GM18511 (cell line): ENCODE data around the gene KCNQ1OT1.

Experiments used
- ATAC-seq: cut with Tn5 transposase; IDR thresholded peaks from one replicate; pipeline ENCODE4 v1.9.1; 2021; ENCODE audit warnings: mild to moderate bottlenecking, moderate library complexity; ENCODE audit not compliant: unreplicated experiment

The KCNQ1OT1 gene

DNA sequence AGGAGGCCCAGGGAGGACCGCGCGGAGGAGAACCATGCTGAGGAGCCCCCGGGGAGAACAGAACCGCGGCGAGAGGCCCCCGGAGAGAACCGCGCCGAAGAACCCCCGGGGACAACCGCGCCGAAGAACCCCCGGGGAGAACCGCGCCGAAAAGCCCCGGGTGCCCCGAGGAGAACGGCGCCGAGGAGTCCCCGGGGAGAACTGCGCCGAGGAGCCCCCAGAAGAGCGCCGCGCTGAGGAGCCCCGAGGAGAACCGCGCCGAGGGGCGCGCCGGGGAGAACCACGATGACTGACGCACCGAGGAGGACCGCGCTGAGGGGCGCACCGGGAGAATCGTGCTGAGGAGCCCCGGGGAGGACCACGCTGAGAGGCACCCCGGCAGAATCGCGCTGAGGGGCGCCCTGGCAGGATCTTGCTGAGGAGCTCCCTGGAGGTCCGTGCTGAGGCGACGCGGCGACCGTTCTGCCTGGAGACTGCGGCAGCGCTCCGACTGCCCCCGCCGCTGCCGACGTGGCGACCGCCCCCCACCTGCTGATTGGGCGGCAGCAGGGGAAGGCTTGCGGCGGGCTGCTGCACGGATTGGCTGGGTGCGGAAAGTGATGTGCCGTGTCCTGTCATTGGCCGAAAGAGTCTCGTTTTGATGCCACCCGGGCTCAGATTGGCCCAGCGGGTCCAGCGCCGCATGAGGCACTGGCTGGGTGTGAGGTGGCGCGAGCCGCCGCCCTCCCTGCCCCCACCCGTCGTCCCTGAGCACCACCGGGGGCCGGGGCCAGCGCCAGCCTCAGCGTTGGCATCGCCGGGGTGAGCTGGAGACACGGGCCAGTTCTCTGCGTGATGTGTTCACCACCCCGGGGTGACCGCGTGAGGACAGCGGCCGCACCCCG lies at the start of gene KCNQ1OT1:
Gene KCNQ1OT1 (minus strand): TSS at position 464 of the 884 bp plus-strand sequence.
- ATAC-seq: peak; percentile 87

DNA sequence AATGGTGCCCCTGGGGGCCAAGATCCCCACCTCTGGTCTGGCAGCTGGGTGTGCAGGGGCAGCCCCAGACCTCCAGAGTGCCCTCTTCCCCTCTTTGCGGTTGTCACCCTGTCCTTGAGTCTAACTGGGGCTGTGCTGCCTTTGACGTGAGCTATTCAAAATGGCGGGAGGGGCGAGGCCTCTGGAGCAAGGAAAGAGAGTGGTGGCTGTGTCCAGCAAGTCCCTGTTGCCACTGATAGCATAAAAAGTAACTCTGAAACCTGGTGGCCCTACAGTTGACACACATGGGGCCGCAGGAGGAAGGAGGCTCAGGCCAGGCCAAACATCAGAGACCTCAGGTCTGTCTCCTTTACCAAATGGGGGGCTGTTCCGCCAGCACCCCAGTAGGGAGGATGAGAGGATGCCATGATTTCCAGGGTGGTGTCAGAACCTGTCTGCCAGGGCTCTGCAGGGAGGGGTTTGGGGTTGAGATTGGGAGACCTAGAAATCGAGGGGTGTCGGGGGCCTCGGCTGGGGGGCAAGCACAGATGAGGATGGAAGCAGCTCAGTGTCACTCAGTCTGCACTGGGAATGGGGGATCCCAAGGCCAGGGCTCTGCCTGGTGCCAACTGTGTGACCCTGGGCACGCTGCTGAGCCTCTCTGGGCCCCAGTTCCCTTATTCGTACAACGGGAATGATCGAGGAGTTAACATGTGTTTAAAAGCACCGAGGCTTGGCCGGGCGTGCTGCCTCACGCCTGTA lies 49.2 kb upstream of the KCNQ1OT1 start:
- ATAC-seq: no peak

DNA sequence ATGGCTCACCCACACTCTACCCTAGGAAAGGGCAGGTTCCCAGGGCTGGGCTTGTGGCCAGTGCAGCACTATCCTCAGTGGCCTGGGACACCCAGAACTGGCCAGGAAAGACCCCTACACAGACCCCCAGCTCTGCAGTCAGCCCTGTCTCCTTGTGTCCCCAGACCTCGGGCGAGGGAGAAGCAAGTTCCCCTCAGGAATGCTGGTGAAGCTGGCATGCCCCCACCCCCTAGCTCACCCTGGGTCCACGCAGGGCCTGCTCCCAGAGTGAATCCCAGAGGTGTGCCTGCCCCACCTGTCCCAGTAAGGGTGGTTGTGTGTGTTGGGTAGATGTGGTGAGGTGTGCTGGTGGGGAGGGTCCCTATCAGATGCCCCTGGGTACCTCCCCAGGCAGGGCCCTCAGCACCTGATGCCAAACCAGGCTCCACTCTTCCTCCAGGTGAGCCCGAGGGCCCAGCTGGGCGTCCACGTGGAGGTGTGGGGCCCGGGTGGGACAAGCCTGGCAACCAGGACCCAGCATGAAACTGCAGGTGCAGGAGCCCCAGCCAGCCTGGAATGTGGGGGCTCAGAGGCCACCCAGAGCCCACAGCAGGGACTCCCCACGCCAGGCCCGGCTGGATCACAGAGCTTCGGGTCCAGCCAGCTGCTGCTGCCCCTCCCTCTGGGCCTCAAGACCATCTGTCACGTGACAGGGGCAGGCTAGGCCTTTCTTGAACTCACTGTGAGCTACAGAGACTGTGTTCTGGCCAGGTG lies 48.4 kb upstream of the KCNQ1OT1 start:
- ATAC-seq: no peak

DNA sequence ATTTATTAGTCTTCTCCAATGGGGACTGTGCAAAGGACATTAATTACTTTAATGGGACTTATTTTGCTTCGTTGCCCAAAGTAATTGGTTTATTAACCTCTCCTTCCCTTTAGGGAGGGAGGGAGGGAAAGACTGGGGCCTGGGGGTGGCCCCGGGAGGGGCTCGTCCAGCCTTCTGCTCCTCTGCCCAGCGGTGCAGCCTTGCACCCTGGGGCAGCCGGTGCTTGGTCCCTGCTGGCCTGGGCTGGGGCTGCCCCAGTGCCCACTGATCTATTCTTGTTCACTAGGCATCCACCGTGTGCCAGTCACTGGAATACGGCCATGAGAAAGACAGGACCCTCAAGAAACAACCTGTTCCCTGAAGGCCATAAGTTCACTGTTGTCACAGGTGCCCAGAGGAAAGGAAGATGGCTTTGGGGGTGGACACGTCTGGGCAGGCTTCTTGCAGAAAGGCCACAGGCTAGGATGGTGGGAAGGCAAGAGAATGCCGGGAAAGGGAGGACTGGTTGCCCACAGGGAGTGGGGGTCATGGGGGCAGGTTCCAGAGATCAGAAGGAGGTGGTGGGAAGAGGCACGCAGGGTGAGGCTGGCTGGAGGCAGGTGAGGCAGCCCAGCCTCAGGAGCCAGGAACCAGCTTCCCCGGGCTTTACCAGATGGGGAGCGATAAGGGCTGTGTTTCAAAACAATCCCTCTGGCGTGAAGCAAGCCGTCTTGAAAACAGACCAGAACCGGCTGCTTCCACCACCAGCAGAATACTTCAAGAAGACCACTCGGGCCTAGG lies 47.6 kb upstream of the KCNQ1OT1 start:
- ATAC-seq: no peak

DNA sequence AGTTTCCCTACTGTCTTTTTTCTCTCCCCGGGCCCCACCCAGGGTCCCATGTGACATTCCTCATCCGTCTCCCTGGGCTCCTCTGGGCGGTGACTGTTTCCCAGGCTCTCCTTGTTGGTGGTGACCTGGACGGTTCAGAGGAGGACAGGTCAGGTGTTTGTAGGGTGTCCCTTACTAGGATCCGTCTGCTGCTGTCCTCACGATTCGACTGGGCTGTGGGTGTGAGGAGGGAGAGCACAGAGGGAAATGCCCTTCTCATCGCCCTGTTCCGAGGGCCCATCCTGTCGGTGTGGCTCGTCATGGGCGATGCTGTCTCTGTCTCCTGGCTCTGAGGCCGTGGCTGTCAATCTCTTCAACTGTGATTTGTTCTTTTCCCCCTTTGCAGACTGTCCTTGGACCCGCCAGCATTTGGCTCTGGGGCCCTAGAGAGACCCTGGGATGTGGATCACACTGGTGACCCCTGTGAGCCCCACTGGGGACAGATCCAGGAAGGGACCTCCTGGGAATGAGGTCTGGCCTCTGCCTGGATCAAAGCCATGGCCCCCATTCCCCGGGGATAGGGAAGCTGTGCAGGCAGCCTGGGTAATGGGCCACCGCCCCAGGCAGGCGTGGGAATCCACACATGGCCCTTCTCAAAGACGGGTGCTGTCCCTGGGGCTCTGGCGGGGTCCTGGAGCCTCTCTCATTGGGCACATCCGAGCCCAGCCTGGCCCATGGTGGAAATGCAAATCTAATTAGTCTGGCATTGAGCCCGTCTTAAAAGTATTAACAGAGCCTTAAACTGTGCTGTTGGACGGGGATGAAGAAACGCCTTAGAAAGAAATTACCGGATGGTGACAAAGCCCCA lies 46.8 kb upstream of the KCNQ1OT1 start:
- no peak for ATAC-seq

DNA sequence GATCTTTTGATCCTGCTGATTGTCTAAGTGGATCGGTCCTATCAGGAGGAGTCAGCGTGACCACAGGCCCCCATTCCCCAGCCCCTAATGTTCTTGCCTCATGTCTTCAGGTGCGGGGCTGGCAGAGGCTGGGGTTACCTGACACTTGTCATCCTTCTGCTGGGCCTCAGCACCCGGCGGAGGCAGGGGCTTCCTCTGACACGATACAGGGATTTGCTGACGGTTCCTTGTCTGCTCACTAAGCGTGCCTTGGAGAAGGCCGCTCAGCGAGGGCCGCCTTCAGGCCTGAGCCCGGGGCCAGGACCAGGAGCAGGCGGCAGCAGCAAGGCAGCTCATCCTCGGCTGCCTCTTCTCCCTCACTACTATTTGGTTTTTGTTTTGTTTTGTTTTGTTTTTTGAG lies 45.7 kb upstream of the KCNQ1OT1 start:
- no peak for ATAC-seq

DNA sequence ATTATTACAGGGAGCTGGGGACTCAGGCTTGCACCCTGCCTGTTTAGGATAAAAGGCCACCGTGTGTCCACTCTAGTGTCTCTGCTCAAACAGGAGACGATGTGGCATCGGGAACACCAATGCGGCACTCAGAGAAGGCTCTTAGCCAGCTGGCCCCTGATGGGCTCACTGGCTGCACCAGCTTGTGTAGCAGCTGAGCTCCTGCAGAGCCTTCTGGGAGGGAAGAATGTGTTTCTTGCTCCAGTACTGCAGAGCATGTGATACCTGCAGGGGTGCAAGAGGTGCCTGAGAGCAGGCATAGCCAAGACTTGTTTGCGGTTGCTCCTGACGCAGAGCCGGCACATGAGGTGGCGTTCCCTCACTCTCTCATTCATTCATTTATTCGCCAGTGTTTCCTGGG lies 44.4 kb upstream of the KCNQ1OT1 start:
- ATAC-seq: no peak

DNA sequence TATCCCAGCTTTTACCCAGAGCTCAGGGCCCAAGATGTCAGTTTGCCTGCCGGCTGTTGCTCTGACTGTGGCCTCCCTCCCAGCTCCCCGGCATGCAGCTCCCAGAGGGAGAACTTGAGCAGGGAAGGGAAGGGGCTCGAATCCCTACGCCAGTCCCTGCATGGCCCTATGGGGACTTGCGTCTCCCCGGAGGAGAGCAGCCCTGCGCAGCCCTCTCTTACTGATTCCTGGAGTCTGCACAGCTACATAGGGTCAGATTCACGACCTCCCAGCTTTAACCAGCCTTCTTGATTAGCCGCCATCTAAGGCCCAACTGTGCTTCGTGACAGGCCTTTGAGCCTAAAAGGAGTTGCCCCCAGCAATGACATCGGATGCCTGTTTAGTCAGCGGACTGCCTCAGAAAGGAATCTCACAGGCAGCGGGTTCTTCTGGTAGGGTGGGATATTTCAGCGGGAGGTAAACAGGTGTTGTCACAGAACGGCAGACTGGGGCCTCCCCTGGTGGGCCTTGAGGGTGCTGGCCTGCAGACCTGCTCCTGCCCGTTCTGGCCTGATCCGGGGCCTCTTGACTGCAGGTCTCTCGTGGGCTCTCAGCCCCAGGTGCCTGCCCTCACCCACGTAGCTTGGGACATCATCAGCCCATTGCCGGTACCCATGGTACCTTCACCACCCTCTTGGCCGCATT lies 43.8 kb upstream of the KCNQ1OT1 start:
- no peak for ATAC-seq

DNA sequence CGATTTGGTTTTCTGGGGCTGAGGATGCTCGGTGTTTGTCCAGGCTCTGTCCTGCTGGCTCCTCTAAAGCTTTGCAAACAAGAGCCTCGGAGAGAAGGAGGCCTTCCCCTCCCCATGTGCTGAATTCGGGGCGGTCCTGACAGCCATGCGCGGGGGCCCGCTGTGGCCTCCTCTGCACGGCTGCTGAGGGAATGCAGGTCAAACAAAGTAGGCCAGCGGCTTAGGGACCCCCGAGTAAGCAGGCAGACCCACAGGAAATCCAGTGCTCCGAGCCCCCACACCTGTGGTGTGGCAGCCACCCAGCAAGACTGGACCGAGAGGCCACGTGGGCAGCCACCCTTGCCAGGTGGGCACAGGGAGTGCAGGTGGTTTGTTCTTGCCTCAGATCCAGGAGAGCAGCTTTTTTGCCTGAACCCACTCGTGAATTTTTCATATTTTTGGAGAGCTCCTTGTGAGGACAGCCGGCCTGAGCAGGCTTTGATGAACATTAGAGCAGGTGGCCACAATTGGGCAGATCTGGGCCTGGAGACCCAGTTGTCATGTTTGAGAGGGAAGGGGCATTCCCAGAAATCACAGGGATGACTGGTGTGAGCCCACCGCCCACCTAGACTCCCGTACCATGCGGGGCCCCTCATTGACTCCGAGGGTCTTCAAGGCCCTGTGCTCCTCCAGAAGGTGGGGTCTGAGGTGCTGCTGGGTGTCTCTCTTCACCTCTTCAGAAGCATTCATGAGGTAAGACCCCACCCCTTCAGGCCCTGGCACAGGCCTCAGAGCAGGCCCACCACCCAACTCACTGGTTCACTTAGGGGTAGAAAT lies 43.0 kb upstream of the KCNQ1OT1 start:
- no peak for ATAC-seq

DNA sequence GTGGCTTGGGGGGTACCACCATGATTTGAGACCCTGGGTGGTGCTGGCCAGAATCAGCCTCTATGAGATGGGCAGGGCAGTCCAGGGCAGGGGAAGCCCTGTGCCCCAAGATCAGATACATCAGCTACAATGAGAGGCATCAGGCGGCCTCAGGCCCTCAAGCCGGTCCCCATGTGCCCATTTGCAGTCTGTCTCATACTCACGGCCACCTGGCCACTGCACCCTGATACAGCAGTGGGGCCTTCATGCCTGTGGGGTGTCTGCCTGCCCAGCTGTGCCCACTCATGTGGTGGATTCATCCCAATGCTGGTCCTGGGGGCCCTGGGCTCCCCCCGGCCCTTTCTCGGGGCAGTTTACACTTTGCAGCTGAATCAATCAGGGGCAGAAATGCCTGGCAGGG lies 42.4 kb upstream of the KCNQ1OT1 start:
- ATAC-seq: no peak

DNA sequence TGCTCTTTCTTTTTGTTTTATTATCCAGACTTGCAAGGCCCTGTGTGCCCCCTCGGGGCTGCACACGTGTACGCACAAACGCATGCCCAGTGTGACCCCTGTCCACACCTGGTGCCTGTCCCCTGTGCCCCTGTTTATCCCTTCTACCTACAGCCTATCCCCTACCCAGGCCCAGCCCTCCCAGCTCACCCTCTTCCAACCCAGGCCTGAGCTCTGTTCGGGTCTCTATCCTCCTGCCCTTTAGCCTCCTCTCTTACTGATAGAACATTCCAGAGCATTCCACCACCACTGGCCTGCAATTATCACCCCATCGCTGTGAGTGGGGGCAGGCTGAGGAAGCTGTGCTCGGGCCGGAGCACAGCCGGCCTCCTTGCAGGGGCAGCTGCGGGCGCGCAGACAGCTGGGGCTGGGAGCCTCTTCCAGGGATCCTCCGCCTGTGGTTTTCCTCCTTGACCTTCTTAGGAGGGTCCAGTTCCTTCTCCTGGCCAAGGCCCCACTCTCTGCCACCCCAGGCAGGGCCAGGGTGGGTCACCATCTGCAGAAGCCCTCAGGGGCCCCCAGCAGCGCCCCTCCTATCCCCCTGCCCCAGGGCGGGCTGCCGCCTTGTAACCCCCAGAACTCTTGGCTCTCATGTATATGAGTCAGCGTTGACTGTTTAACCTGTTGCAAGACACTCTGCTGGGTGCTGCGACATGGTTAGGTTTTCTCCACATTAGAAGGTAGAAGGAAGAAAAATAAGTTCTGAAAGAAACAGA lies 41.8 kb upstream of the KCNQ1OT1 start:
- no peak for ATAC-seq

DNA sequence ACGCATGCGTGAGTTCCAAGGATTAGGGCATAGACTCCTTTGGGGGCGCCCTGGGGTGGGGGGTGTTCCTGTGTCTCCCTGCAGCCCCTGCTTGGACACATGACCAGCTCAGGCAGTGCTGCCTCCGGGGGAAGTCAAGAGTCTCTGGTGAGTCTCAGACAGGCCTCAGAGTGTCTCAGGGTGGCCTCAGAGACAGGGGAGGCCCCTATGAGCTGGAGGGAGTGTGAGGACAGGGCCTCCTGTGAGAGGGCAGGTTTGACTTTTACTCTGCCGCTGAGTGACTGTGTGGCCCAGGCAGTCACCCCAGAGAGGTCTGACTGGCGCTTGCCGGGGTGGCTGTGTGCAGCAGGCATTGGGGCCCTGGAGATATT lies 41.2 kb upstream of the KCNQ1OT1 start:
- no peak for ATAC-seq

DNA sequence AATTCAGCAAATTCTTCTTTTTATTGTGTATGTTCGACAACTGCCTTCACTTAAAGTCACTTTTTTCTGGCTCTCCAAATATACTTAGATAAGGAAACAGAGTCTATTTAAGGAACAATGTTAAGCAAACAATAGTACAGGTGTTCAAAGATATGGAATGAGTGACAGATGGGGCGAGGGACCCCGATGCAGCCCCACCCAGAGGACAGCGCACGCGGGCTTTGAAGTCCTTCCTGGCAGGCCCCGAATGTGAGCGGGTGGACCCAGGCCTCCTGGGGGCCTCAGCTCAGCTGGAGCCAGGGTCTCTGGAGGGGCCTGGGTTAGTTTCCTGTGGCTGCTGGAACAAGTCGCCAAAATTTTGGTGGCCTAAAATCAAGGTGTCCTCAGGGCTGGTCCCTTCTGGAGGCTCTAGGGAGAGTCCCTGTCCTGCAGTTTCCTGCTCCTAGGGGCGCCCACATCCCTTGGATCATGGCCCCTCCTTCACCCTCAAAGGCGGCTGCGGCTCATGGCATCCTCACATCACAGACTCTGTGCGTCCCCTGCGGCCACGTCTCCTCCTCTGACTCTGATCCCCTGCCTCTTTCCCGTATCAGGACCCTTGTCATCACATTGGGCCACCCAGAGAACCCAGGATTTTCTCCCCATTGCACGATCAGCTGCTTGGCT lies 40.6 kb upstream of the KCNQ1OT1 start:
- ATAC-seq: no peak

DNA sequence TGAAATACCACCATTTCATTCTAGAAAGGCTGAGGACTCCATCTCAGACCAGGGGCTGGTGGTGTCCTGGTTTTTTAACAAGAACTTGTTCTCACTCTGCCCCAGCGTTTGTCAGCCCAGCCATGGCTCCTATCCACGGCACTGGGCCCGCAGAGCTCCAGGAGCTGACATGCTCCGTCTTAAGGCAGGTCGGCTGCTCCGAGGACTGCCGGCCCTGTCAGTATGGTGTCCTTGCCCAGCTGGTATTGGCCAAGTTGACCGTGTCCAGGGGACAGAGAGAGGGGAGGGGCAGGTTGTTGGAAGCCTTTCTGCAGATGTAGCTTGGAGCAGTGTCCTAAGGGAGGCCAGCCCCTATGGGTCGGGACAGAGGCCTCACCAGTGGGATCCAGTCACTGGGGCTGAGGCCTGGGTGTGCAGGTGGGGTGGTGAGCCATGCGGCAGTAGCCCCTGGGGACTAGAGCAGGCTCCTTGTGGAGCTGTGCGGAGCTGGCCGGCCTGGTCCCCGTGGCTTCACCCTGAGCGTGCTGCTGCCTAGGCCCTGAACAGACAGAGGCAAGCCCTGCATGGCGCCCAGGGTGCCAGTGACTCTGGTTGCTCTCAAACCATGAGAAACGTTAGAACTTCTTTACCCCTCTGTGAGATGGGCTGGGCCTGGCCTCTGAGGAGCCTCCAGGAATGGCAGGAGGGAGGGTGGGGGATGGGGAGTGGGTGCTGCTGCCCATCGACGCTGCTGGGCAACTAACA lies 39.9 kb upstream of the KCNQ1OT1 start:
- no peak for ATAC-seq

DNA sequence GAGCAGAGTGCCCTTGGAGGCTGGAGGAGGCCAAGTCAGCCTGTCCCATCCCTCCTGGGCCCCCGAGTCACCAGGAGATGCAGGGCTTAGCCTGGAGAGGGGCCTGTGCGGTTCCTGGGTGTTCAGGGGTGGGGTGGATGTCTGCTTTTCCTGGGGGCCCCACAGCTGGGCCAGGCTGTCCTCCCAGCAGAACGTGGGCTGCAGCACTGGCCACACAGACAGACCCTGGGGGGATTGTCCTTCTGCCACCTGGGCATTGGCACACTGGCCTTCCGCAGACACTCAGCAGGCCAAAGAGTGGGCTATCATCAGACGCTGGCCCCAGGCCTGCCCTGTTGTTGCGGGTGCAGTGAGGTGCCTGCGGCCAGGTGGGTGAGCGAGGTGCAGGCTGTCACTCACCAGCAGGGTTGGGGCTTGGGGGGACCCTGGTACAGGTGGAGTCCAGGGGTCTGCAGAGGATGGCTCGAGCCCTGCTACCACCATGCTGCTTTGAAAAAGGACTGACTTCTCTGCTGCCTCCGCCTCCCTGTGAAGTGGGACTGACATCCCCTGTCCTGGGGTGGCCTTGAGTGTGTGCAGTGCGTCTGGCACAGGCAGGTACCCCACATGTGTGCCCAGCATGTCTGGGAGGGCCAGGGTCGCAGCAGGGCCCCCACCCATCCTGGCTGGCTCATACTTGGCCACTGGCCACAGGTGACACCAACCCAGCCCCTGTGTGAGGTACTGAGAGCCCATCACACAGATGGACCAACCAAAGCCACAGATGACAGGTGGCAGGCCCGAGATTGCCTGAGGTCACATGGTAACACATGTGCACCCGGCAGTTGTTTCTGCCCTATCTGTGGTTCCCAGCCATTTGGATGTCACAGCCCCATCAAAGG lies 39.0 kb upstream of the KCNQ1OT1 start:
- no peak for ATAC-seq

DNA sequence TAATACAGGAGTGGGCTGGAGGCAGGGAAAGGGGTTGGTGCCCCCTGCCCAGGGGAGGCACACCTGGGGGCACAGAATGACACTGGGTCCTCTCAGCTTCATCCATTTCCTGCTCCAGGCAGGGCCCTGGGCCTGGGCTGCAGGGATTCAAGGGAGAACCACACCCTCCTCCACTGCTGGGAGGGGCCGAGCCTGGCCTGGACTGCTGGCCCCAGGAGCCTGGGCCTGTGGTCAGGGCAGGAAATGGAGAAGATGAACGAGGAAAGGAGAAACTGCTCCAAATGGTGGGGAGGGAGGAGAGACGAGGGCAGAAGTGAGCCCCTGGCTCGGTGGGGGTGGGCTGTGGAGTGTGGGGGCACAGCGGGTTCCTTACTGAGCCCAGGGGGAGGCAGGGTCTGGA lies 38.1 kb upstream of the KCNQ1OT1 start:
- no peak for ATAC-seq
